HG03342 (cell line): ENCODE data around the gene SULF2.

Experiments
- ATAC-seq: cut with Tn5 transposase; IDR thresholded peaks from one replicate; pipeline ENCODE4 v1.9.1; 2021; ENCODE audit warnings: mild to moderate bottlenecking, moderate library complexity; ENCODE audit not compliant: unreplicated experiment

Gene SULF2

GRCh38 chr20:47659904-47660601 is 125.2 kb downstream of the SULF2 start:
- no peak for ATAC-seq

- no peak for ATAC-seq
Observed at GRCh38 chr20:47656318-47656717, 129.0 kb downstream of the SULF2 start.

GRCh38 chr20:47655635-47656034 is 129.6 kb downstream of the SULF2 start:
- no peak for ATAC-seq

- no peak for ATAC-seq
Observed at GRCh38 chr20:47654370-47654769, 130.9 kb downstream of the SULF2 start.

GRCh38 chr20:47653869-47654268 is 131.4 kb downstream of the SULF2 start:
- ATAC-seq, result no peak

GRCh38 chr20:47652794-47653193 is 132.5 kb downstream of the SULF2 start:
- ATAC-seq, result no peak

GRCh38 chr20:47652301-47652700 is 133.0 kb downstream of the SULF2 start:
- ATAC-seq, result no peak

- no peak for ATAC-seq
Observed at GRCh38 chr20:47648943-47649342, 136.3 kb downstream of the SULF2 start.

- ATAC-seq, result no peak
Observed at GRCh38 chr20:47647994-47648393, 137.3 kb downstream of the SULF2 start.

GRCh38 chr20:47645632-47646031 is 139.6 kb downstream of the SULF2 start:
- no peak for ATAC-seq

GRCh38 chr20:47642624-47643023 is 142.7 kb downstream of the SULF2 start:
- no peak for ATAC-seq

GRCh38 chr20:47642118-47642517 is 143.2 kb downstream of the SULF2 start:
- no peak for ATAC-seq

- no peak for ATAC-seq
Observed at GRCh38 chr20:47638851-47639250, 146.4 kb downstream of the SULF2 start.

GRCh38 chr20:47635256-47635655 is 150.0 kb downstream of the SULF2 start:
- no peak for ATAC-seq

- no peak for ATAC-seq
Observed at GRCh38 chr20:47631078-47631477, 154.2 kb downstream of the SULF2 start.

GRCh38 chr20:47629907-47630306 is 155.4 kb downstream of the SULF2 start:
- no peak for ATAC-seq

GRCh38 chr20:47627540-47627939 is 157.7 kb downstream of the SULF2 start:
- ATAC-seq, result no peak

GRCh38 chr20:47623206-47623605 is 162.1 kb downstream of the SULF2 start:
- ATAC-seq, result no peak

GRCh38 chr20:47622118-47622665 is 163.1 kb downstream of the SULF2 start:
- no peak for ATAC-seq

GRCh38 chr20:47620808-47621805 is 164.2 kb downstream of the SULF2 start:
- ATAC-seq, result no peak

- no peak for ATAC-seq
Observed at GRCh38 chr20:47618479-47618878, 166.8 kb downstream of the SULF2 start.
